ENCODE measurements around the gene GPAT2.

- TF ChIP-seq TAF1 (IDR thresholded peaks at IDR 0.05; ENCODE audit: low read depth): no peak
- no peak for TF ChIP-seq ZBTB7A (IDR thresholded peaks at IDR 0.05; ENCODE audit: low read depth)
- TF ChIP-seq NFIC (IDR thresholded peaks at IDR 0.05): no peak
- no peak for TF ChIP-seq RAD21 (IDR thresholded peaks at IDR 0.05; ENCODE audit: low read depth)
- TF ChIP-seq, protein P1, sequence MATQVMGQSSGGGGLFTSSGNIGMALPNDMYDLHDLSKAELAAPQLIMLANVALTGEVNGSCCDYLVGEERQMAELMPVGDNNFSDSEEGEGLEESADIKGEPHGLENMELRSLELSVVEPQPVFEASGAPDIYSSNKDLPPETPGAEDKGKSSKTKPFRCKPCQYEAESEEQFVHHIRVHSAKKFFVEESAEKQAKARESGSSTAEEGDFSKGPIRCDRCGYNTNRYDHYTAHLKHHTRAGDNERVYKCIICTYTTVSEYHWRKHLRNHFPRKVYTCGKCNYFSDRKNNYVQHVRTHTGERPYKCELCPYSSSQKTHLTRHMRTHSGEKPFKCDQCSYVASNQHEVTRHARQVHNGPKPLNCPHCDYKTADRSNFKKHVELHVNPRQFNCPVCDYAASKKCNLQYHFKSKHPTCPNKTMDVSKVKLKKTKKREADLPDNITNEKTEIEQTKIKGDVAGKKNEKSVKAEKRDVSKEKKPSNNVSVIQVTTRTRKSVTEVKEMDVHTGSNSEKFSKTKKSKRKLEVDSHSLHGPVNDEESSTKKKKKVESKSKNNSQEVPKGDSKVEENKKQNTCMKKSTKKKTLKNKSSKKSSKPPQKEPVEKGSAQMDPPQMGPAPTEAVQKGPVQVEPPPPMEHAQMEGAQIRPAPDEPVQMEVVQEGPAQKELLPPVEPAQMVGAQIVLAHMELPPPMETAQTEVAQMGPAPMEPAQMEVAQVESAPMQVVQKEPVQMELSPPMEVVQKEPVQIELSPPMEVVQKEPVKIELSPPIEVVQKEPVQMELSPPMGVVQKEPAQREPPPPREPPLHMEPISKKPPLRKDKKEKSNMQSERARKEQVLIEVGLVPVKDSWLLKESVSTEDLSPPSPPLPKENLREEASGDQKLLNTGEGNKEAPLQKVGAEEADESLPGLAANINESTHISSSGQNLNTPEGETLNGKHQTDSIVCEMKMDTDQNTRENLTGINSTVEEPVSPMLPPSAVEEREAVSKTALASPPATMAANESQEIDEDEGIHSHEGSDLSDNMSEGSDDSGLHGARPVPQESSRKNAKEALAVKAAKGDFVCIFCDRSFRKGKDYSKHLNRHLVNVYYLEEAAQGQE (IDR thresholded peaks at IDR 0.05; ENCODE audit: low read depth): no peak
- no peak for TF ChIP-seq CREB1 (IDR thresholded peaks at IDR 0.05; ENCODE audit: low read depth)
- TF ChIP-seq EP300 (IDR thresholded peaks at IDR 0.05; ENCODE audit: borderline replicate concordance): no peak
- TF ChIP-seq CEBPB (IDR thresholded peaks at IDR 0.05): no peak
Observed at GRCh38 chr2:96025194-96025492, 9.6 kb downstream of the GPAT2 start.

Measured in Ishikawa (cell line).